H1 (cell line): ENCODE measurements around the gene COL25A1. TPM values are rescaled to one million over a fixed set of nuclear protein-coding genes. Genes with fewer than 3 reads are reported as not detected.

ENCODE experiments used
- CTCF ChIA-PET: fragments of 300-600 bp; sonication (Branson Sonifier 250); formaldehyde crosslinking; loops from one replicate; lab custom pipeline; 2021; ENCODE audit not compliant: partially characterized antibody; lab: Charles Lee
- POLR2A ChIA-PET: fragments of 300-600 bp; sonication (Branson Sonifier 250); formaldehyde crosslinking; loops from one replicate; lab custom pipeline; 2021; ENCODE audit warnings: inconsistent platforms; ENCODE audit not compliant: partially characterized antibody; lab: Charles Lee
- DNase-seq, 2 experiments: peaks; one replicate each; pipeline versions ENCODE4 v3.0.0 to v3.0.0-alpha.2; 2010 to 2022; ENCODE audit warnings: low spot score in 2 of 2, low read depth in 1 of 2, mixed read lengths in 1 of 2
- FAIRE-seq: peaks from 2 replicates; lab custom pipeline; 2011; peaks lifted over from hg19 to GRCh38; lab: Jason Lieb, UNC
- H2AFZ ChIP-seq: 2 replicates; pipeline ENCODE4 v1.8.1; 2012; ENCODE audit warnings: low read length, inconsistent platforms
- H2AK5ac ChIP-seq: 2 replicates; pipeline ENCODE4 v1.6.1; 2013; ENCODE audit warnings: low read depth, low read length
- H2BK120ac ChIP-seq: replicated peaks from 2 replicates; pipeline ENCODE3; 2013; ENCODE audit warnings: low read depth, low read length, inconsistent platforms
- H2BK12ac ChIP-seq: 2 replicates; pipeline ENCODE4 v1.6.1; 2013; ENCODE audit warnings: low read depth, low read length
- H2BK15ac ChIP-seq: 2 replicates; pipeline ENCODE4 v1.6.1; 2013; ENCODE audit warnings: low read length
- H2BK20ac ChIP-seq: 2 replicates; pipeline ENCODE4 v1.6.1; 2013; ENCODE audit warnings: low read length
- H2BK5ac ChIP-seq: 2 replicates; pipeline ENCODE4 v1.6.1; 2013; ENCODE audit warnings: low read depth, low read length
- H3K14ac ChIP-seq: 2 replicates; pipeline ENCODE4 v1.6.1; 2013; ENCODE audit warnings: inconsistent platforms; ENCODE audit not compliant: insufficient read length
- H3K18ac ChIP-seq: 2 replicates; pipeline ENCODE4 v1.6.1; 2013; ENCODE audit warnings: low read length; ENCODE audit errors: extremely low read depth
- H3K23ac ChIP-seq: 2 replicates; pipeline ENCODE4 v1.6.1; 2013; ENCODE audit warnings: inconsistent platforms; ENCODE audit not compliant: insufficient read length
- H3K23me2 ChIP-seq: 2 replicates; pipeline ENCODE4 v1.6.1; 2013; ENCODE audit warnings: low read depth, low read length
- H3K27ac ChIP-seq: 2 replicates; pipeline ENCODE4 v1.6.1; 2011; ENCODE audit warnings: low read depth, low read length, inconsistent platforms
- H3K27me3 ChIP-seq, 4 experiments: replicated peaks in 1 of 4; 1 replicate in 1 of 4; 2 replicates in 3 of 4; pipeline versions ENCODE4 v1.6.1 to v1.8.1; 2011 to 2013; ENCODE audit warnings: low read length in 3 of 4, mild to moderate bottlenecking in 3 of 4, inconsistent platforms in 2 of 4, mixed read lengths in 2 of 4, moderate library complexity in 1 of 4; ENCODE audit not compliant: control insufficient read depth in 3 of 4, insufficient read depth in 3 of 4; ENCODE audit errors: extremely low read depth in 1 of 4
- H3K36me3 ChIP-seq, 4 experiments: 2 replicates each; pipeline versions ENCODE4 v1.6.1 to v1.8.1; 2011 to 2013; ENCODE audit warnings: mild to moderate bottlenecking in 4 of 4, low read length in 3 of 4, moderate library complexity in 2 of 4, control low read depth in 1 of 4, inconsistent platforms in 1 of 4; ENCODE audit not compliant: insufficient read depth in 4 of 4, control insufficient read depth in 2 of 4
- H3K4ac ChIP-seq: replicated peaks from 2 replicates; pipeline ENCODE3; 2013; ENCODE audit warnings: low read length, low read depth, mixed read lengths, inconsistent platforms; ENCODE audit not compliant: insufficient read length
- H3K4me1 ChIP-seq, 4 experiments: replicated peaks in 1 of 4; 1 replicate in 1 of 4; 2 replicates in 3 of 4; pipeline versions ENCODE4 v1.6.1 to v1.8.1; 2011 to 2013; ENCODE audit warnings: low read length in 3 of 4, inconsistent platforms in 2 of 4, mixed read lengths in 1 of 4; ENCODE audit not compliant: insufficient read depth in 4 of 4, control insufficient read depth in 3 of 4
- H3K4me2 ChIP-seq, 2 experiments: 2 replicates each; pipeline versions ENCODE4 v1.6.1 to v1.8.1; 2011 to 2013; ENCODE audit warnings: low read depth in 2 of 2, low read length in 2 of 2, control low read depth in 1 of 2, inconsistent platforms in 1 of 2, mild to moderate bottlenecking in 1 of 2; ENCODE audit not compliant: insufficient read depth in 1 of 2
- H3K4me3 ChIP-seq, 4 experiments: fragments of 200-600, 300-600 bp in 1 of 4; sonication (generic), shearing (Covaris generic), sonication (Bioruptor Twin) in 1 of 4; 2 replicates each; pipeline versions ENCODE4 v1.5.1 to v1.8.1; 2011 to 2016; ENCODE audit warnings: low read length in 4 of 4, low read depth in 3 of 4, control low read depth in 2 of 4, inconsistent platforms in 2 of 4, mild to moderate bottlenecking in 2 of 4, mixed read lengths in 1 of 4, moderate library complexity in 1 of 4; ENCODE audit not compliant: insufficient read depth in 2 of 4; ENCODE audit errors: extremely low read depth in 1 of 4
- H3K56ac ChIP-seq: replicated peaks from 2 replicates; pipeline ENCODE3; 2013; ENCODE audit warnings: low read depth, mild to moderate bottlenecking, mixed read lengths, low read length, inconsistent platforms; ENCODE audit not compliant: insufficient read length
- H3K79me1 ChIP-seq: 2 replicates; pipeline ENCODE4 v1.6.1; 2013; ENCODE audit warnings: low read depth, low read length, control low read depth
- H3K79me2 ChIP-seq, 2 experiments: 2 replicates each; pipeline versions ENCODE4 v1.6.1 to v1.8.1; 2012 to 2013; ENCODE audit warnings: low read length in 2 of 2, mild to moderate bottlenecking in 2 of 2, inconsistent platforms in 1 of 2; ENCODE audit not compliant: insufficient read depth in 2 of 2, control insufficient read depth in 1 of 2
- H3K9ac ChIP-seq, 4 experiments: replicated peaks in 1 of 4; 1 replicate in 1 of 4; 2 replicates in 3 of 4; pipeline versions ENCODE4 v1.6.1 to v1.8.1; 2011 to 2013; ENCODE audit warnings: low read depth in 3 of 4, low read length in 3 of 4, control low read depth in 2 of 4, mild to moderate bottlenecking in 2 of 4, moderate library complexity in 2 of 4, inconsistent platforms in 1 of 4; ENCODE audit errors: extremely low read depth in 1 of 4
- H3K9me3 ChIP-seq, 2 experiments: 2 replicates each; pipeline versions ENCODE4 v1.6.1 to v1.8.1; 2012 to 2013; ENCODE audit warnings: mild to moderate bottlenecking in 2 of 2, moderate library complexity in 2 of 2, control low read depth in 1 of 2, inconsistent platforms in 1 of 2, low read depth in 1 of 2, low read length in 1 of 2, mixed read lengths in 1 of 2; ENCODE audit not compliant: insufficient read depth in 2 of 2
- H4K20me1 ChIP-seq, 2 experiments: replicated peaks in 1 of 2; 2 replicates each; pipeline versions ENCODE3 to v1.8.1; 2011 to 2013; ENCODE audit warnings: inconsistent platforms in 2 of 2, low read length in 2 of 2, mild to moderate bottlenecking in 1 of 2; ENCODE audit not compliant: insufficient read depth in 2 of 2, control insufficient read depth in 1 of 2
- H4K5ac ChIP-seq: 2 replicates; pipeline ENCODE4 v1.6.1; 2013; ENCODE audit warnings: low read length, low read depth, mixed read lengths, inconsistent platforms; ENCODE audit not compliant: insufficient read length
- H4K8ac ChIP-seq: 2 replicates; pipeline ENCODE4 v1.8.0; 2013; ENCODE audit warnings: mild to moderate bottlenecking, moderate library complexity, low read length, inconsistent platforms; ENCODE audit not compliant: insufficient read depth; ENCODE audit errors: extremely low read depth
- H4K91ac ChIP-seq: replicated peaks from 2 replicates; pipeline ENCODE3; 2013; ENCODE audit warnings: low read length, mixed read lengths, inconsistent platforms; ENCODE audit not compliant: insufficient read length
- ASH2L ChIP-seq: fragments of 200-600, 300-600 bp; sonication (generic); IDR thresholded peaks from one replicate; pipeline ENCODE4 v1.7.1; 2017; ENCODE audit warnings: low read length
- CHD2 ChIP-seq: IDR thresholded peaks from 2 replicates; pipeline ENCODE4 v1.6.1; 2012; ENCODE audit warnings: low read length, improper control_type of control experiment
- RBBP5 ChIP-seq: IDR thresholded peaks from 2 replicates; pipeline ENCODE4 v1.7.1; 2012; ENCODE audit warnings: low read depth, mild to moderate bottlenecking, inconsistent platforms, low read length, moderate library complexity, borderline replicate concordance
- SP1 ChIP-seq: IDR thresholded peaks from 2 replicates; pipeline ENCODE4 v1.6.1; 2011; ENCODE audit warnings: low read depth, low read length
- whole genome bisulfite sequencing, 2 experiments: shearing (Covaris generic) in 1 of 2; methylation state at CpG; one replicate each; pipeline versions ENCODE4 v1.1.6 to v1.1.7; 2013 to 2015; ENCODE audit warnings: low lambda C conversion rate in 2 of 2, mixed read lengths in 2 of 2, inconsistent platforms in 1 of 2, low coverage in 1 of 2, missing lambda C conversion rate in 1 of 2; ENCODE audit not compliant: insufficient replicate concordance in 2 of 2, insufficient coverage in 1 of 2, insufficient read length in 1 of 2; ENCODE audit errors: extremely low coverage in 1 of 2, missing lambda C conversion rate in 1 of 2; 5-methylcytosine and 5-hydroxymethylcytosine counted together
- polyA plus RNA-seq, 7 experiments: library from polyadenylated mRNA; depleted of rRNA in 3 of 7; stranded (reverse) in 5 of 7; unstranded in 2 of 7; fragments of >200 nt in 5 of 7; fragments of 200-250 nt in 2 of 7; gene quantifications; 1 replicate in 5 of 7; 2 replicates in 1 of 7; 4 replicates in 1 of 7; pipeline versions ENCODE4 v1.2.1 to v1.2.3, GENCODE V29; 2011 to 2013; ENCODE audit warnings: missing spikeins in 2 of 7, mixed read lengths in 2 of 7
- total RNA-seq: library from RNA; stranded (reverse); fragmentation: NEBNext Ultra II Directional; extraction: Animal tissue kit (Norgen Biotek cat#: 25700); gene quantifications from 2 replicates; pipeline ENCODE4 v1.2.1, GENCODE V29; 2021

Gene COL25A1
- total and polyA plus RNA-seq, 2 of the 8 experiments (the other 6 are each of a cell fraction or from before 2014, with no cell fraction given), result 1.1 to 8.3 TPM

DNA sequence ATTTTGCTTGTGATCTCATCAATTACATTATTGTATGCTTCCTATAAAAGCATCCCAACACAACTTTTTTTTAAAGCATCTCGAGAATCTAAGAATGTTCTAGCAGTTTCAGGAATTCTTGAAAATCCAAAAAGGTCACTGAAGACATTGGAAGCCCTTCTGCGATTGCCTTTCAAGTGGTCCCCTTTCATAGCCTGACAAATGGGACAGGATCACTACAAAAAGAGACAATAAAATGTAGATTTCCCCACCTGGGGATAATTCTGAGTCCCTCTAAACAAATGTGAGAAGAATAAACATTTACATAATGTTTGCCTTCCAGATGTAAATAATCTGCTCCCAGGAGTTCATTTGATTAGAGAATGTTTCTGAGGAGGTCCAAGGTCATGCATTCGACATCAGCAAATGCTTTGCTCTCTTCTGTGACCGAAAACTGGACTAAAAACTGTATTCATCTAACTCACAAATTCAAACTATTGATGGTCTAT is 116.0 kb downstream of the COL25A1 start:
- no peaks in the 10 kb centered on the region for H3K23me2 ChIP-seq
- no peak overlapping the region for H3K14ac ChIP-seq
- no peak overlapping the region for H2BK12ac ChIP-seq
- no peaks in the 10 kb centered on the region for H3K79me1 ChIP-seq
- FAIRE-seq, result no peak
- no peak for TF ChIP-seq SP1
- TF ChIP-seq CHD2, result no peak
- TF ChIP-seq ASH2L, result no peak
- no peak for TF ChIP-seq RBBP5
- TF ChIP-seq, all 59 proteins: peak for 0
- Histone ChIP-seq H4K5ac (no peak overlapping the region), H3K9ac (no peak overlapping the region), H3K9me3 (peaks cover 0 to 3% of the 10 kb centered on the region in 2 experiments; a peak in 2 of 4 replicates), H2AK5ac (no peak overlapping the region), H3K4me1 (peaks cover 0 to 7% (median 4%) of the 10 kb centered on the region in 4 experiments; a peak in 2 of 7 replicates), H2AFZ (no peak overlapping the region), H4K91ac (no peak overlapping the region), H2BK5ac (no peak overlapping the region), H3K4ac (no peak overlapping the region), H3K23ac (no peak overlapping the region), H4K20me1 (no peaks in the 10 kb centered on the region), H3K27me3 (no peaks in the 10 kb centered on the region), H3K18ac (no peak overlapping the region), H3K27ac (no peak overlapping the region), H2BK120ac (no peak overlapping the region), H4K8ac (no peak overlapping the region), H3K56ac (no peak overlapping the region), H3K36me3 (no peaks in the 10 kb centered on the region; a peak in 1 of 8 replicates), H3K79me2 (no peaks in the 10 kb centered on the region), H2BK15ac (no peak overlapping the region), H3K4me2 (peak overlapping the region in 1 of 2 experiments; percentile 35; a peak in 1 of 4 replicates), H3K4me3 (peak overlapping the region in 1 of 4 experiments; percentile 29; a peak in 1 of 8 replicates), H2BK20ac (no peak overlapping the region)
- WGBS, 2 experiments, result 38% methylated on average over 4 of the region's 4 CpGs; no CpG with 5 or more reads in 1 of the 2 experiments
- ChIA-PET POLR2A (no interaction called here), CTCF (no interaction called here)
- no peak for DNase-seq
